CD14-positive monocyte (primary cell): ENCODE measurements around the gene XPR1. TPM values are rescaled to one million over a fixed set of nuclear protein-coding genes. Genes with fewer than 3 reads are reported as not detected.

Experiments used
- DNase-seq, 3 donors: peaks; one replicate each; pipeline ENCODE4 v3.0.0-alpha.2; 2011 to 2022
- H2AFZ ChIP-seq: 2 replicates; pipeline ENCODE4 v1.6.0; 2012; ENCODE audit warnings: mild to moderate bottlenecking, low read depth, low read length, inconsistent platforms; ENCODE audit not compliant: insufficient read depth, poor library complexity, severe bottlenecking
- H3K27ac ChIP-seq, 2 donors: 1 replicate in 1 of 2; 2 replicates in 1 of 2; pipeline ENCODE4 v1.5.1; 2012 to 2013; ENCODE audit warnings: low read length in 2 of 2, control low read depth in 1 of 2, inconsistent platforms in 1 of 2, low read depth in 1 of 2, mild to moderate bottlenecking in 1 of 2
- H3K27me3 ChIP-seq, 2 donors: one replicate each; pipeline versions ENCODE4 v1.6.0 to v1.6.1; 2011 to 2013; ENCODE audit warnings: low read length in 2 of 2; ENCODE audit not compliant: control insufficient read depth in 2 of 2, insufficient read depth in 2 of 2
- H3K36me3 ChIP-seq, 2 donors: replicated peaks in 1 of 2; 1 replicate in 1 of 2; 2 replicates in 1 of 2; pipeline versions ENCODE4 v1.5.1 to v1.6.1; 2012 to 2013; ENCODE audit warnings: low read length in 2 of 2, control low read depth in 1 of 2, inconsistent platforms in 1 of 2, mild to moderate bottlenecking in 1 of 2; ENCODE audit not compliant: insufficient read depth in 2 of 2, control insufficient read depth in 1 of 2
- H3K4me1 ChIP-seq, 2 donors: 1 replicate in 1 of 2; 2 replicates in 1 of 2; pipeline versions ENCODE4 v1.5.1 to v1.6.1; 2012 to 2013; ENCODE audit warnings: low read length in 2 of 2, control low read depth in 1 of 2, inconsistent platforms in 1 of 2, mild to moderate bottlenecking in 1 of 2, moderate library complexity in 1 of 2; ENCODE audit not compliant: insufficient read depth in 2 of 2, control insufficient read depth in 1 of 2
- H3K4me2 ChIP-seq: replicated peaks from 2 replicates; pipeline ENCODE3; 2012; ENCODE audit warnings: low read length, moderate library complexity, mild to moderate bottlenecking; ENCODE audit not compliant: poor library complexity, severe bottlenecking; ENCODE audit errors: extremely low read depth
- H3K4me3 ChIP-seq, 3 experiments: fragments of 200-600 bp in 1 of 3; sonication (generic) in 1 of 3; replicated peaks in 1 of 3; 1 replicate in 2 of 3; 2 replicates in 1 of 3; pipeline ENCODE4 v1.5.1; 2011 to 2013; ENCODE audit warnings: low read length in 3 of 3, mild to moderate bottlenecking in 3 of 3, control low read depth in 2 of 3, low read depth in 2 of 3, inconsistent platforms in 1 of 3, moderate library complexity in 1 of 3
- H3K79me2 ChIP-seq: 2 replicates; pipeline ENCODE4 v1.6.0; 2012; ENCODE audit warnings: mild to moderate bottlenecking, control low read depth, inconsistent platforms, low read length, moderate library complexity; ENCODE audit not compliant: insufficient read depth
- H3K9ac ChIP-seq: 2 replicates; pipeline ENCODE4 v1.6.0; 2017; ENCODE audit warnings: low read length, mild to moderate bottlenecking; ENCODE audit not compliant: insufficient read depth, poor library complexity, severe bottlenecking
- H3K9me3 ChIP-seq, 2 donors: replicated peaks in 1 of 2; 1 replicate in 1 of 2; 2 replicates in 1 of 2; pipeline versions ENCODE4 v1.5.1 to v1.6.1; 2012 to 2013; ENCODE audit warnings: low read length in 2 of 2, control low read depth in 1 of 2; ENCODE audit not compliant: control insufficient read depth in 1 of 2, insufficient read depth in 1 of 2
- H4K20me1 ChIP-seq: 2 replicates; pipeline ENCODE4 v1.6.0; 2012; ENCODE audit warnings: mild to moderate bottlenecking, low read length, control low read depth, moderate library complexity; ENCODE audit not compliant: insufficient read depth
- H3K27ac Mint-ChIP-seq, 7 donors: one replicate each; pipeline ENCODE4 v1.8.0; 2020; ENCODE audit warnings: mild to moderate bottlenecking in 7 of 7, mixed read lengths in 7 of 7, moderate library complexity in 6 of 7, inconsistent platforms in 2 of 7
- H3K27me3 Mint-ChIP-seq, 3 donors: one replicate each; pipeline ENCODE4 v1.8.0; 2021 to 2022; ENCODE audit warnings: low read depth in 3 of 3, mild to moderate bottlenecking in 3 of 3, mixed read lengths in 3 of 3, moderate library complexity in 3 of 3, inconsistent platforms in 1 of 3
- H3K36me3 Mint-ChIP-seq, 2 donors: one replicate each; pipeline ENCODE4 v1.8.0; 2020; ENCODE audit warnings: mixed read lengths in 2 of 2, inconsistent platforms in 1 of 2, mild to moderate bottlenecking in 1 of 2
- H3K4me1 Mint-ChIP-seq: one replicate; pipeline ENCODE4 v1.8.0; 2020; ENCODE audit warnings: mild to moderate bottlenecking, mixed read lengths
- H3K4me3 Mint-ChIP-seq, 2 donors: one replicate each; pipeline ENCODE4 v1.8.0; 2020; ENCODE audit warnings: mild to moderate bottlenecking in 2 of 2, mixed read lengths in 2 of 2, moderate library complexity in 1 of 2
- H3K9me3 Mint-ChIP-seq, 7 donors: one replicate each; pipeline ENCODE4 v1.8.0; 2020 to 2022; ENCODE audit warnings: mixed read lengths in 7 of 7, mild to moderate bottlenecking in 6 of 7, moderate library complexity in 6 of 7, inconsistent platforms in 2 of 7
- CTCF ChIP-seq: fragments of 200-600 bp; IDR thresholded peaks from one replicate; pipeline ENCODE4 v1.8.0; 2022; ENCODE audit warnings: antibody characterized with exemption, mild to moderate bottlenecking
- WGBS: methylation state at CpG from one replicate; pipeline ENCODE4 v1.1.5; 2013; ENCODE audit warnings: missing lambda C conversion rate; ENCODE audit not compliant: insufficient coverage; 5-methylcytosine and 5-hydroxymethylcytosine counted together
- intact Hi-C, 2 donors: fragments of 100-400 bp; cut with micrococcal nuclease; formaldehyde crosslinking; loops; one replicate each; pipeline versions ENCODE4 v1.15.0 to v1.15.1; 2023
- polyA plus RNA-seq, 3 donors: library from polyadenylated mRNA; depleted of rRNA in 1 of 3; unstranded in 2 of 3; stranded (reverse) in 1 of 3; fragments of 300-500 nt in 2 of 3; fragments of >200 nt in 1 of 3; fragmentation: Illumina TruSeq in 2 of 3; gene quantifications; 1 replicate in 2 of 3; 2 replicates in 1 of 3; pipeline ENCODE4 v1.2.3, GENCODE V29; 2012 to 2021

The XPR1 gene
- polyA plus RNA-seq, 3 donors: 4.7 to 12.5 (median 8.7) TPM

- Mint-ChIP-seq H3K4me3 (no peak overlapping the region), H3K36me3 (no peaks in the 10 kb centered on the region), H3K27me3 (no peaks in the 10 kb centered on the region), H3K4me1 (peaks cover 9% of the 10 kb centered on the region), H3K27ac (no peak overlapping the region), H3K9me3 (no peaks in the 10 kb centered on the region)
- no peak overlapping the region for H3K4me3 ChIP-seq
- no peak overlapping the region for H3K4me2 ChIP-seq
- H3K9me3 ChIP-seq: no peaks in the 10 kb centered on the region
- peaks cover 12% of the 10 kb centered on the region for H4K20me1 ChIP-seq
- H3K9ac ChIP-seq: no peak overlapping the region
- TF ChIP-seq CTCF: peak; percentile 10
- H3K27ac ChIP-seq: no peak overlapping the region
- intact Hi-C loops: no loop called here
- peaks cover 0 to 7% of the 10 kb centered on the region in 2 donors for H3K4me1 ChIP-seq
- H2AFZ ChIP-seq: no peak overlapping the region
- H3K36me3 ChIP-seq: no peaks in the 10 kb centered on the region
- no peak for DNase-seq
- H3K79me2 ChIP-seq: no peaks in the 10 kb centered on the region
- WGBS: no CpG with 5 or more reads among the region's 1 CpG
- no peaks in the 10 kb centered on the region for H3K27me3 ChIP-seq
These were observed 147.1 kb downstream of the XPR1 start for GRCh38 chr1:180778782-180779398.

- DNase-seq: no peak
- no peaks in the 10 kb centered on the region for H3K27me3 Mint-ChIP-seq
- H3K27ac Mint-ChIP-seq: no peak overlapping the region
- intact Hi-C loops: no loop called here
- H3K4me3 ChIP-seq: no peak overlapping the region
- H4K20me1 ChIP-seq: peaks cover 14% of the 10 kb centered on the region
- 100% methylated on average over 1 of the region's 3 CpGs for WGBS
- no peak overlapping the region for H3K4me3 Mint-ChIP-seq
- H3K27ac ChIP-seq: no peak overlapping the region
- H3K4me2 ChIP-seq: no peak overlapping the region
- no peaks in the 10 kb centered on the region for H3K9me3 Mint-ChIP-seq
- no peaks in the 10 kb centered on the region for H3K27me3 ChIP-seq
- no peaks in the 10 kb centered on the region for H3K9me3 ChIP-seq
- H3K79me2 ChIP-seq: no peaks in the 10 kb centered on the region
- no peak overlapping the region for H3K9ac ChIP-seq
- H3K36me3 ChIP-seq: no peaks in the 10 kb centered on the region
- peaks cover 0 to 7% of the 10 kb centered on the region in 2 donors for H3K4me1 ChIP-seq
- peaks cover 9% of the 10 kb centered on the region for H3K4me1 Mint-ChIP-seq
- no peak for TF ChIP-seq CTCF
- H3K36me3 Mint-ChIP-seq: no peaks in the 10 kb centered on the region
- no peak overlapping the region for H2AFZ ChIP-seq
These were observed 147.8 kb downstream of the XPR1 start for GRCh38 chr1:180779584-180779983.
